T-helper 2 cell (primary cell): ENCODE data around the gene AHCYL2.
A peak's percentile ranks its signal among the peaks of the same experiment; 100 is the strongest.
"Not testable (repeated sequence)": the region's sequence is repeated elsewhere in the genome, so short reads cannot be mapped to it uniquely, and the experiment has no call there.

Source experiments
- DNase-seq, 5 experiments: peaks; one replicate each; pipeline versions ENCODE4 v3.0.0 to v3.0.0-alpha.2; 2012 to 2022

Gene AHCYL2

GRCh38 chr7:129427526-129428045, 202.8 kb downstream of the AHCYL2 start:
- DNase-seq: no peak

DNA sequence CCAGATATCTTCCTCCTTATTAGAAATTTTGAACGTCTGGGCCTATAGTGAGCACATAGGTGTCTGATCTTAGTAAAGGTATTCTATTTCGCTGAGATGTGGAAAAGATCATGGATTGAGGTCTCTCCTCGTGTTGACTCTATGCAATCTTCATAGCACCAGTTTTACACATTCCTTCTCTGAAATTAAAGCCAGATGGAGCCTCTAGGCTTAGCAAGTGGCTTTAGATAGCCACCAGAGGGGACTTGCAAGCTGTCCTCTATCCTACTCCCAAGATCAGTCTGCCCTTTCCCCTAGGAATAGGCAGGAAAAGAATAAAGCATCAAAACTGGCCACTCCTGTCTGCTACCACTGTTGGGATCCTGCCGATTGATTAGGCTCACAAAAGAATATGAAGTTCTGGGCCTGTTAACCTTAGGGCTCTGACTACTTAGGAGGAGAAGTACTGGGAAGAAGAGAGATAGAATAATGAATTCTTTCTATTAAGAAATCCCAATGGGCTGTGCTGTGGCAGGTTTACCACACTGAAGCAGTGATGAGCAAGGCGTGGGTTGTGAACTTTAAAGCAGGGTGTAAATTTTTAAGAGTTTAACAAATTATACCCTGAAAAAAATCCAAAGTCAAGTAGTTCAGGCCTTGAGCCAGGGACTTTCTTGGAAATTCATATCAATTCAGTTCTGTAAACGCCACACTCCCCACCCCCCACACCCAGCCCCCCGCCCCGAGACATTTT, 207.2 kb downstream of the AHCYL2 start:
- no peak for DNase-seq

GRCh38 chr7:129433847-129434674, 209.2 kb downstream of the AHCYL2 start, which contains the start of gene STRIP2:
Gene STRIP2 (plus strand): TSS chr7:129434432. CDS start chr7:129434473, 41 bp downstream.
- peak; percentile 80 to 91 (median 88) for DNase-seq

DNA sequence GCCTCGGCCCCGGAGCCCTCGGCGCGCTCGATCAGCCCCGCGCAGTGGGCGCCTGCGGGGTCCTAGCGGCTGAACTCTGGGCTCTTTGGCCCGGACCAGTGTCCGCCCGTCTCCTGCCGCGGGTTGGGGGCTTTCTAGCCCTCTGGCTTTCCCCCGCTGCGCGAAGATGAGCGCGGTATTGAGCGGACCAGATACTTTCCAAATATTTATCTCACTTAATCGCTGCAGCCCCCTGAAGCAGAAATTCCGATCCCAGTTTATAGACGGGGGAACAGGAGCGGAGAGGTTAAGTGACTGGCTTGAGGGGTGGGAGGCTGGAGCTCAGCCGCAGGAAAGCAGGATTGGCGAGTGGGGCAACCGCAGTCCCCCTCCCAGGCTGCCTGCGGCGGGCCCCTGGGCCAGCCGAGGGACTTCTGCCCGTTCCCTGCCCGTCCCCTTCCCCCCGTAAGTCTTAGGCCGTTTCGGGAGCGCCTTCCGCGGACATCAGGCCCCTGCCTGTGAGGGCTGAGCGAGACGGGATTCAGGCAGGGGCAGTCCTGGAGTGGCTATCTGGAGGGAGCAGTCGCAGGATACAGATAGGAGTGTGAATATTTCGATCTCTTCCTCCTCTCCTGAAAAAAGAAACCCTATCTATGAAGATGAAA, 210.0 kb downstream of the AHCYL2 start:
- peak in 1 of 5 experiments; percentile 13 for DNase-seq

DNA sequence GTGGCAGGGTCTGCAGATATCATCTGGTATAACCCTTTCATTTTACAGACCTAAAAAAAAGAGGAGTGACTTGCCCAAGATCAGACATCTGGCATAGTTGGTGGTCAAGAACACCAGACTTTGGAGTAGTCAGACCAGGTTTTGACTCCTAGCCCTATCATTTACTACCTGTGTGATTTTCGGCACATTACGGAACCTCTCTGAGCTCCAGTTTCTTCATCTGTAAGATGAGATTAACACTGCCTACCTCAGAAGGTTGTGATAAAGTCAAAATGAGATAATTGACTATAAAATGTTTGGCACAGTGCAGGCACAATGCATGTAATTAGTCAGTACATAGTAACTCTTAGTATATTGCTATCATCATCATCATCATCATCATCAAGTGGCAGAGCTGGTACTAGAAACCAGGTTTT, 210.6 kb downstream of the AHCYL2 start:
- DNase-seq: peak in 1 of 5 experiments; percentile 41

GRCh38 chr7:129436335-129436923, 211.6 kb downstream of the AHCYL2 start:
- DNase-seq: no peak

DNA sequence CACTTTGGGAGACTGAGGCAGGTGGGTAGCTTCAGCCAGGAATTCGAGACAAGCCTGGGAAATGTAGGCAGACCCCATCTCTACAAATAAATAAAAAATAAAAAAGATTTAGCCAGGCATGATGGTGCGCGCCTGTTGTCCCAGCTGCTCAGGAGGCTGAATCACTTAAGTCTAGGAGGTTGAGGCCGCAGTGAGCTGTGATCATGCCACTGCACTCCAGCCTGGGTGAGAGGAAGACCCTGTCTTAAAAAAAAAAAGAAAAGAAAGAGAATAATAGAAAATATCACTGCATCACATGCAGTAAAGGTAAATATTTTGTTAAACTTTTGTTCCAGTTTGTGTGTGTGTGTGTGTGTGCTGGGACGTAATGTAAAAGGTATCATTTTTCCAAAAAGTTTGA, 212.4 kb downstream of the AHCYL2 start:
- DNase-seq: no peak

DNA sequence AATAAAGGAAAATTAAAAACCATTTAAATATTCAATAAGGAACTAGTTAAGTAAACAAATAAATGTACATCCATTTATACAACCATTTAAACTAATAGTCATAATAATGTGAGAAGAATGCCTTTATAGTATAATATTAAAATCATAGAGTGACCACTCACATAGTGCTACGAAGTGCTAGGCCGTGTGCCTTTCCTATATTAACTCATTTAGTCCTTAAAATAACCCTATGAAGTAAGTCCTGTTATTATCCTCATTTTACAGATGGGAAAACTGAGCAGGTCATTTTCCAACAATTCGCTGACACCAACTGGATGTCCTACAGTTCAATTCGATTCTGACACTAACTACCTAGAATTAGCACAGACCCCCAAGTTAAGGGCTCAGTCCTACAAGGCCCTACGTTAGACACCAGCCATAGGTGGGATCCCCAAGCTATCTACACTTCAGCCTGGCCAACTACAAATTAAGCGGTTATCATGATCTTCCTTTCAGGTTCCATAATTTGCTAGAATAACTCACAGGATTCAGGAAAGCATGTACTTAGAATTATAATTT, 213.5 kb downstream of the AHCYL2 start:
- no peak for DNase-seq

DNA sequence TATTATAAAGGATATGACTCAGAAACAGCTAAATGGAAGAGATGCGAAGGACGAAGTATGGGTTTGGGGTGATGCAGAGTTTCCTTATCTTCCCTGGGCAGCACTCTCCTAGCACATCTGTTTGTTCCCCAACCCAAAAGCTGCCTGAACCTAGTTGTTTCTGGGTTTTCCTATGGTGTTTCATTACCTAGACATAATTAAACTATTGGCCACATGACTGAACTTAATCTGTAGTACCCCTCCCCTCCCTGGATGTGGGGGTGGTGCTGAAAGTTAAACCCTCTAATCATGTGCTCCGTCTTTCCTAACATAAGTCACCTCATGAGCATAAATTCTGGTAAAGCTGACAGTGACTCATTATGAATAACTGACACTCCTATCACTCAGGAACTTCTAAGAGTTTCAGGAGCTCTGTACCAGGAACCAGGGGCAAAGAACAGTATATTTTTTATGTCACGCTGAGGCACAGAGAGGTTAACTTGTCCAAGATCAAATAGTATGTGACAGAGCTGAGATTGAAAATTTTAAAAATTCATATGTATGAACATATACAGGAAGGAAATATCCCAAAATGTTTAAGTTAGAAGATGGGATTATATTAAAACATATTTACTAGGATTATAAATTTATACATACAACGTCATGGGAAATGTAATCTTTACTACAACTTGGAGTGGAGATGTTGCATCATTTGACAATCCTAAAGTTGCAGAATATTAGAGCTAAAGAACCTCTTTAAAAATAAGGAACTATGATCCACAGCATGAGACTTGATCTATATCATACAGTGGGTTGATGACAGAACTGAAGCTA, 214.2 kb downstream of the AHCYL2 start:
- peak in 2 of 5 experiments; percentile 43 to 56 for DNase-seq

- DNase-seq: no peak
Observed at GRCh38 chr7:129439963-129440625, 215.3 kb downstream of the AHCYL2 start.

DNA sequence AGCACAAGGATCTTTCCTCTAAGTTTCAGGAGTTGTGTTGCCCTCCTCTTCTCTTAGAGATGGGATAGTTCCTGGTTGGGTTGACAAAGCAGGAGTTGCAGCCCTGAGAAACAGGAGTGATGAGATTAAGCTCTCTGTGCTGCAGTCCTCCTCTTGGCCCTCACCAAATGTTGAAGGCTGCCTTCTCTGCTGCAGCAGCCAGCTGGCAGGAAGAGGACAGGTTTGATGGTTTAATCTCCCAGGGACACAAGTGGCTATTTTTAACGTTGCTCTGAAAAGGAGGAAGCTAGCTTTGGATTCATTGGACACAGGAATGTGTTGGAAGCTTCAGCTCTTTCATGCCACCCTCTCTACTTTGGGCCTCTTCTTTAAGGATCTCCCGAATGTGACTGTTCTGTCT, 218.8 kb downstream of the AHCYL2 start:
- DNase-seq: no peak

- not testable (repeated sequence) for DNase-seq
Observed at GRCh38 chr7:129444776-129445175, 219.9 kb downstream of the AHCYL2 start.

GRCh38 chr7:129446925-129447324, 222.1 kb downstream of the AHCYL2 start:
- DNase-seq: not testable (repeated sequence)

DNA sequence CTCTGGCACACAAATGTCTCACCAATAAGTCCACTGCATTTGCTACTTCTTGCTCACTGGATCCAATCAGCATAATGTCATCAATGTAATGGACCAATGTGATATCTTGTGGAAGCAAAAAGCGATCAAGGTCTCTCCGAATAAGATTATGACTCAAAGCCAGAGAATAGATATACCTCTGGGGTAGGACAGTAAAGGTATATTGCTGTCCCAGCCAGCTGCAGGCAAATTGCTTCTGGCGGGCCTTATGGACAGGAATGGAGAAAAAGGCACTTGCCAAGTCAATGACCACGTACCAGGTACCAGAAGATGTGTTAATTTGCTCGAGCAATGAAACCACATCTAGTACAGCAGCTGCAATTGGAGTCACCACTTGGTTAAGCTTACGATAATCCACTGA, 222.6 kb downstream of the AHCYL2 start:
- DNase-seq: not testable (repeated sequence)

- DNase-seq: not testable (repeated sequence)
Observed at GRCh38 chr7:129448608-129449007, 223.8 kb downstream of the AHCYL2 start.

- no peak for DNase-seq
Observed at GRCh38 chr7:129450295-129450694, 225.5 kb downstream of the AHCYL2 start.

DNA sequence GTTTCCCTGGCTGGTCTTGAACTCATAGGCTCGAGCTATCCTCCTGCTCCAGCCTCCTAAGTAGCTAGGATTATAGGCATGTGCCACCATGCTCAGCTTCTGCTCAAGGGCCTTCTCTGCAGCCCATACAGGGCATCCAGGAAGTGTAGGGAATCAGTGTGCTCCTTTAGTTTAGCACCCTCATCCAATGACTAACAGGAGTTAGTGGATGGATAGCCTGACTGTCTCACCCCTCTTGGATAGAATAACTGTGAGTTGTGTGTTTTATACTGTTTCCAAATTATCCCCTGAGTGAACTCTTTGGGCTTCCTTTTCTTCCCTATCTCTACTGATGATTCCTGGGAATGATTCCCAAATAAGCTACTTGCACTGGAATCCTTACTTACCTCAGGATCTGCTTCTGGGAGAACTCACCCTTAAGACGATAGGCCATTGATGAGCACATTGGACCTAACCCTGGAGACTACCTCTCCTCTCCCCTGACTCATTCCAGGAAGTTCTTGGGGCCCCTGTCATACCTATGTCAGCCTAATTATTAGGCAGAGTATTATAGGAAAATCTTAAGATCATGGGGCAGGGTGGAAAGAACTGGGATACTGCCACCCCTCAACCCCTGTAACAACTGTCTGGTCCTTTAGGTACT, 227.9 kb downstream of the AHCYL2 start:
- no peak for DNase-seq

- no peak for DNase-seq
Observed at GRCh38 chr7:129453510-129454248, 228.8 kb downstream of the AHCYL2 start.

DNA sequence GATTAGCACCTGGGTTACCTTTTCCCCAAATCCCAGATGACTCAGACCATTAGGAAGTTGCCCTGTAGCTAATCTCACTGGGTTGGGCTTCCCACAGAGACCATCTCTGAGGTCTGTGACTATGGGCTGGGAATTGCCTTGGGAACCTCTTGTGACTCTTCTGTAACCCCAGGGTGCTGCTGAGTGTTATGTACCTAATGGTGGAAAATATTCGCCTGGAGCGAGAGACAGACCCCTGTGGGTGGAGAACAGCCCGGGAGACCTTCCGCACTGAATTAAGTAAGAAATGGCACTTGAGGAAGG, 229.4 kb downstream of the AHCYL2 start:
- no peak for DNase-seq

DNA sequence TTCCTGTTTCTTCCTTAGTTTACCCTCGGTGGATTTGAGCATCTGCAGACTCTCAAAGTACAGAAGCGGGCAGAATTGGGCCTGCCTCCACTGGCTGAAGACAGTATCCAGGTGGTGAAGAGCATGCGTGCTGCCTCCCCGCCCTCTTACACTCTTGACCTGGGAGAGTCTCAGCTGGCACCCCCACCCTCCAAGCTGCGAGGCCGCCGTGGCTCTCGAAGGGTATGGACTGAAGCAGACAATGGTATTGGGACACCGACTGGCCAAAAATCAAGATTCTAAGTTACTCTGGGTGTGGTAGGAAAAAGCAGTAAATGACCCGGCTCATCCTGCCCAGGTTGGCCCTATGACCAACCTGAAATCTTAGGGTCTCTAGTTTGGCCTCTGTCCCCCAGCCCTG, 231.6 kb downstream of the AHCYL2 start:
- DNase-seq: no peak
